Measurements from ENCODE around the gene PGPEP1. TPM values are rescaled to one million over a fixed set of nuclear protein-coding genes. Genes with fewer than 3 reads are reported as not detected.

The PGPEP1 gene
- 11.8 TPM for total RNA-seq (ENCODE audit: insufficient read depth, low replicate concordance)

DNA sequence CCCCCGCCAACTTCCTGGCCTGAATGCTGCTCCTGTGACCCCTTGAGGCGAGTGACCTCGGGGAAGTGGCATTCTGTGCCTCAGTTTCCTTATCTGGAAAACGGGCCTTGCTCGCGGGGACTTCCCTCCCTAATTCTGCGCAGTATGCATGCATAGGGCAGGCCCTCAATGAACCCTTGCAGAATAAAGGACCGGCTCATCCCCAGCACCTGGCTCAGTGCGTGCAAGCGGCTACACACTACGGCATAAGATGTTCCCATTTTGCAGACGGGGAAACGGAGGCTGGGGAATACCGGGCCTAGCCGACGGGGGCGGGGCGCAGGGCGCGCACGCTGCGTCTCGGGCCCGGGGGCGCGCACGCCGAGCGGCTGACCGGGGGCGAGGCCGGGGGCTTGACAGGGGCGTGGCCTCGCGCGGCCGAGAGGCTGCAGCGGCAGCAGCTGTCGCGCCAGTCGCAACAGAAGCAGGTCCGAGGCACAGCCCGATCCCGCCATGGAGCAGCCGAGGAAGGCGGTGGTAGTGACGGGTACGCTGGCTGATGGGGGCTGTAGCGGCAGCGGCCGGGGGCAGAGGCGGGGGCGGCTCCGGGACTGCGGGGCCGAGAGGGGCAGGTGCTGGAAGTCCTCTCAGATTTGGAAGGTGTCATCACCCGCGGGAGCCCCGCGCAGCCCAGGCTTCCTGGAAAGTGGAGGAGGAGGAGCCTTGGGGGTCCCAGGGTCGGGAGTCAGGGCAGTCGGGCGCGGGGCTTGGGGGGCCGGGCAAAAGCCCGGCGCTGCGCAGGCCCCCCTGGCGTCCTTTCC lies at the start of gene PGPEP1:
PGPEP1 (plus strand) TSS at position 409 of the 800 bp plus-strand sequence; CDS start at position 493, 84 bp downstream.
- DNase-seq (ENCODE audit: low spot score) = peak; percentile 61

DNA sequence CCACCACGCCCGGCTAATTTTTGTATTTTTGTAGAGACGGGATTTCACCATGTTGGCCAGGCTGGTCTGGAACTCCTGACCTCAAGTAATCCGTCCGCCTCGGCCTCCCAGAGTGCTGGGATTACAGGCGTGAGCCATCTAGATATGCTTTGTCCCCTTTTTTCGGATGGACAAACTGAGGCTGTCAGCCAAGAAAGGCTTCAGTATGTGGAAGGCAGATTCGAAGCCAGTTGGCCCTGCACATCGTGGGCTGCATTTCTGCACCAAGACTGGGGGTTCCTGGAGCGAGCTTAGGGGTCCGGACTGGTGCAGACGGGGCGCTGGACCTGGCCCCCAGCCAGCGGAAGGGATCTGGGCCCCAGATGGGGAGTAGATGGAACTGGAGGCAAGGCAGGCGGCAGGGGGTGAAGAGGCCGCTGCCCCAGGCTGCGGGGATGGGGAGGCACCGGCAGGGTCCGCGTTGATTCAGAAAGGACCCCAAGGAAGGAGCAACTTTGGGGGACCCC lies 49.3 kb upstream of the PGPEP1 start:
- DNase-seq (ENCODE audit: low spot score) = no peak

- peak; percentile 96 for DNase-seq (ENCODE audit: low spot score)
These were observed 48.6 kb upstream of the PGPEP1 start for GRCh38 chr19:18291590-18292461.

GRCh38 chr19:18292462-18292809 lies 48.0 kb upstream of the PGPEP1 start:
- DNase-seq (ENCODE audit: low spot score) = no peak

DNA sequence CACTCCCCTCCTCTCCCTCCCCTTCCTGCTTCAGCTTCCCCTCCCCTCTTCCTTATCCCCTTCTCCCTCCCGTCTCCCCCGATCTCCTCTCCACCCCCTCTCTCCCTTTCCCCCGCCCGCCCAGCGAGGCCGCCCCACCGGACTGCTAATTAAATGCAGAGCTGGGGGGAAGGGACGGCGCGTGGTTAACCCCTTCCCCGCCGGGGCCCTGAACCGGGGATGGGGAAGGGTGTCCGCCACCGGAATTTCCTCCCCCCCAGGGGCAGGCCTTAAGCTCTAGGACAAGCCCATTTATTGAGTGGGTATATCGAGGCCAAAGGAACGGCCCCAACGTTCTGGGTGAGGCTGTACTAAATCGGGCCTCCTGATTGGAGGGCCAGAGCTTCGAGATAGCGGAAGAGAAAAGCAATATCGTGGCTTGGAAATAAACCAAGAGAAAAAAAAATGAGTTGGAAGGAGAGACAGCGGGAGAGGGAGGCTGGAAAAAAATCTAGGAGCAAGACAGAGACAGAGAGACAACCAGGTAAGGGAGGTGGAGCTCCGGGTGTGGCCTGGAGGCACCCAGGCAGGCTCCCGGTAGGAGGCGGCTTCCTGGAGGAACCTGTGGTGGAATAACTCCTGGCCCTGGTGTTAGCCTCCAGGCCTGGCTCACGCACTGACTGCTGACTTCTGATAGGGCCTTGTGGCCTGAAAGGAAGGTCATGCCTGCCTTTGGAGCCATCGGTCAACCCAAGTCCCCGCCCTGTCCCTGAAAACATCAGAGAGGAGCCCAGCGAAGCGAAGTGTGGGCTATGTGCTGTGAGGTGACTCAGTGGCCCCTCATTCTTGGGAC lies 47.4 kb upstream of the PGPEP1 start:
- DNase-seq (ENCODE audit: low spot score) = peak; percentile 94

- DNase-seq (ENCODE audit: low spot score) = no peak
These were observed 46.5 kb upstream of the PGPEP1 start for GRCh38 chr19:18293642-18294466.

DNA sequence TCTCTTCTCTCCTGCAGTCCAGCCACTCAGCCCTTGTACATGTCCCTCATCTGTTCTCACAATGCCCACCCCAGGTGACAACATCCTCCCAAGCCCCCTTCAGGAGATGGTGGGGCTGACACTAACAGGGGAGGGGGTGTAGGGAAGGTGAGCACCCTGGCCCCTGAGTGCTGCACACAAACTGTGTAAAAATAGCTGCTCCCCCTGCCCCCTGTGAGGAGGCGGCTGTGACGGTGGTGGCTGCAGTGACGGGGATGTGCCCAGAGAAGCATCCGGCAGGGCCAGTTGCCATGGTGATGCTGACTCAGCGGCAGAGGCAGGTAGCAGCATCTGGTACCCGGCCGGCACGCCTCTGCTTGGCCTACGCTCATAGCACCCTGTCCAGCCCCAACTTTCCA lies 45.9 kb upstream of the PGPEP1 start:
- DNase-seq (ENCODE audit: low spot score) = no peak

DNA sequence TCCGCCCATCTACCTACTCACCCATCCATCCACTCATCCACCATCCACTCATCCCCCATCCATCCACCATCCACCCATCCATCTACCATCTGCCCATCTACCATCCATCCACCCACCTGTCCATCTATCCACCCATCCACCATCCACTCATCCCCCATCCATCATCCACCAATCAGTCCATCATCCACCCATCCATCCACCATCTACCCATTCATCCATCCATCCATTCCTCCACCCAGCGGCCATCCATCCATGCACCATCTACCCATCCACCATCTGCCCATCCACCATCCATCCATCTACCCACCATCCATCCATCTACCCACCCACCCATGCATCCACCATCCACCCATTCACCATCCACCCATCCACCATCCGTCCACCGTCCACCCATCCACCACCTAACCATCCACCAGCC lies 45.4 kb upstream of the PGPEP1 start:
- DNase-seq (ENCODE audit: low spot score) = no peak

DNA sequence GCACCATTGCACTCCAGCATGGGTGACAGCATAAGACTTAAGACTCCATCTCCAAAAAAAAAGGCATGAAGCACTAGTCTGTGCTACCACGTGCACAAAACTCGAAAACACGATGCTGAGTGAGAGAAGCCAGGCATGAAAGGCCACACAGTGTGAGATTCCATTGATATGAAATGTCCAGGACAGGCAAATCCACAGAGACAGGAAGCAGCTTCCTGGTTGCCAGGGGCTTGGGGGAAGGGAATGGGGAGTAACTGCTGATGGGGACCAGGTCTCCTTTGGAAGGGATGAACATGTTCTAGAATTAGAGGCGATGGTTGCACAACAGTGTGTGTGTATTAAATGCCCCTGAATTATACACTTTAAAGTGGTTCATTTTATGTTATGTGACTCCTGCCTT lies 43.1 kb upstream of the PGPEP1 start:
- DNase-seq (ENCODE audit: low spot score) = peak; percentile 75

GRCh38 chr19:18298601-18299000 lies 41.8 kb upstream of the PGPEP1 start:
- DNase-seq (ENCODE audit: low spot score) = no peak

DNA sequence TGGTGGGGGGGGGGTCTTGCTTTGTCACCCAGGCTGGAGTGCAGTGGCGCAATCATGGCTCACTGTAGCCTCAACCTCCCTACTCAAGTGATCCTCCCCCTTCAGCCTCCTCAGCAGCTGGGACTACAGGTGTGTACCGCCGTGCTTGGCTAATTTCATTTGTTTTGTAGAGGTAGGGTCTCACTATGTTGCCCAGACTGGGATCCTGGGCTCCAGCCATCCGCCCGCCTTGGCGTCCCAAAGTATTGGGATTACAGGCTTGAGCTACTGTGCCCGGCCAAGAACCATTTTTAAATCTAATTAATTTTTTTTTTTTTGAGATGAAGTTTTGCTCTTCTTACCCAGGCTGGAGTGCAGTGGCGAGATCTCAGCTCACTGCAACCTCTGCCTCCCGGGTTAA lies 40.7 kb upstream of the PGPEP1 start:
- no peak for DNase-seq (ENCODE audit: low spot score)

GRCh38 chr19:18300930-18301717 lies 39.3 kb upstream of the PGPEP1 start:
- DNase-seq (ENCODE audit: low spot score) = peak; percentile 69

DNA sequence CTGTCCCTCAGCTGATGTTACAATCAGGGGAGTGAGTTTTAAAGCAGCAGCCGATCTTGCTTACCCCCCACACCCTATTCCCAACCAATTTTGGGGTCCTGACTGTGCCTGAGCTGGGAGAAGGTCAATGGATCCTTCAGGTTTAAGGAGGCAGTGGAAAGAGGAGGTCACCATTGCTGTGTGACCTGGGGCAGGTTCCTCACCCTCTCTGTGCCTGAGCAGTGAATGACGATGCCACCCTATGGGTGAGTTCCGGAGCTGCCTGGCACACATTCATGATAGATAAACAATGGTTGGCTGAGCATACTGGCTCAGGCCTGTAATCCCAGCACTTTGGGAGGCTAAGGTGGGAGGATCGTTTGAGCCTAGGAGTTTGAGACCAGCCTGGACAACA lies 38.7 kb upstream of the PGPEP1 start:
- no peak for DNase-seq (ENCODE audit: low spot score)

DNA sequence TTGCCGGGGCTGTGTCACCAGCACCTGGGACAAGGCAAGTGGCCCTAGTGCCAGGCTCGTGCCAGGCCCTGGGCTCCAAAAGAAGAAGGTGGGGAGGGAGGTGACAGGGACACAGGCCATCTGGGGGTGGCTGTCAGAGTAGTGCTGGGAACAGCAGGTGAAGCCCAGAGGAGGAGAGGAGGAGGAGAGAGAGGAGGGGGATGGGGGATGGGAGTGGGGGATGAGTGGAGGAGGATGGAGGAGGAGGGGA lies 36.3 kb upstream of the PGPEP1 start:
- DNase-seq (ENCODE audit: low spot score) = no peak

- DNase-seq (ENCODE audit: low spot score) = peak; percentile 93
These were observed 35.7 kb upstream of the PGPEP1 start for GRCh38 chr19:18304458-18305310.

GRCh38 chr19:18306209-18306887 lies 34.0 kb upstream of the PGPEP1 start:
- no peak for DNase-seq (ENCODE audit: low spot score)

- peak; percentile 92 for DNase-seq (ENCODE audit: low spot score)
These were observed 33.5 kb upstream of the PGPEP1 start for GRCh38 chr19:18306888-18307260.

DNA sequence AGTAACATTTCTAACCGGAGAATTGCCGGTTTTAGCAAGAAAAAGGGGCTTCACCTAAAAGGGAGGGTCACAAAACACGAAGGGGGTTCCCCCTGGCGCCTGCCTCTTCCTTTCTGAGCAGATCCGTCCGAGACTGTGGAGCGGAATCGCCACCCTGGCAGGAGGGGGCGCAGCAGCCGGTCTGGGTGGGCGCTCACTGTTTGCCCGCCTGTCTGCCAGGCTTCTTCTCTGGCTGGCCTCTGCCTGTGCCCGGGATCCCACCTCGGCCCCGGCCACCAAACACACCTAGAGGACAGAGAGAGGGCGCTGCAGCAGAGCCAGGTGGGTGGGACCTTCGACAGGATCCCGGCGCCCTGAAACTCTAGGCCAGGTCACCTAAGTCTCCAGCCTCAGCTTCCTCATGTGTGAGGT lies 33.1 kb upstream of the PGPEP1 start:
- DNase-seq (ENCODE audit: low spot score) = no peak
